ENCODE data around the gene GALNT14. TPM values are rescaled to one million over a fixed set of nuclear protein-coding genes. Genes with fewer than 3 reads are reported as not detected.

Gene GALNT14
- total and polyA plus RNA-seq, 2 of the 8 experiments (the other 6 are each of a cell fraction or from before 2014, with no cell fraction given) = 13.0 to 13.7 TPM

GRCh38 chr2:31000970-31001369 is 137.3 kb downstream of the GALNT14 start:
- no peaks in the 10 kb centered on the region for H4K20me1 ChIP-seq (replicated peaks in 1 of 2; ENCODE audit: control insufficient read depth in 1 of 2, insufficient read depth in 2 of 2, low read length in 2 of 2)
- ChIA-PET POLR2A (ENCODE audit: partially characterized antibody) (no interaction called here), CTCF (ENCODE audit: partially characterized antibody) (interaction anchor here (1.3 kb wide), 1 partner anchor 139 kb away, joined by 3 read pairs; no protein-coding TSS in a partner anchor)

More at GRCh38 chr2:31000970-31001369, 137.3 kb downstream of the GALNT14 start:
- Histone ChIP-seq H3K4me3 (ENCODE audit: extremely low read depth in 1 of 4, insufficient read depth in 2 of 4, low read depth in 3 of 4, low read length in 4 of 4) (no peak overlapping the region), H4K91ac (replicated peaks; ENCODE audit: insufficient read length, low read length) (no peak overlapping the region), H3K56ac (replicated peaks; ENCODE audit: insufficient read length, low read depth, low read length) (no peak overlapping the region), H3K14ac (ENCODE audit: insufficient read length) (no peak overlapping the region), H3K4ac (replicated peaks; ENCODE audit: insufficient read length, low read depth, low read length) (no peak overlapping the region), H3K27ac (ENCODE audit: low read depth, low read length) (no peak overlapping the region), H3K4me1 (replicated peaks in 1 of 4; ENCODE audit: control insufficient read depth in 3 of 4, insufficient read depth in 4 of 4, low read length in 3 of 4) (no peaks in the 10 kb centered on the region), H2AFZ (ENCODE audit: low read length) (no peak overlapping the region), H3K27me3 (replicated peaks in 1 of 4; ENCODE audit: control insufficient read depth in 3 of 4, extremely low read depth in 1 of 4, insufficient read depth in 3 of 4, low read length in 3 of 4) (no peaks in the 10 kb centered on the region), H2BK15ac (ENCODE audit: low read length) (no peak overlapping the region), H3K23me2 (ENCODE audit: low read depth, low read length) (no peaks in the 10 kb centered on the region), H4K8ac (ENCODE audit: extremely low read depth, insufficient read depth, low read length) (no peak overlapping the region), H2BK12ac (ENCODE audit: low read depth, low read length) (no peak overlapping the region), H3K79me2 (ENCODE audit: control insufficient read depth in 1 of 2, insufficient read depth in 2 of 2, low read length in 2 of 2) (no peaks in the 10 kb centered on the region), H4K5ac (ENCODE audit: insufficient read length, low read depth, low read length) (no peak overlapping the region), H3K18ac (ENCODE audit: extremely low read depth, low read length) (no peak overlapping the region), H2BK5ac (ENCODE audit: low read depth, low read length) (no peak overlapping the region), H3K36me3 (ENCODE audit: control insufficient read depth in 2 of 4, insufficient read depth in 4 of 4, low read length in 3 of 4) (no peaks in the 10 kb centered on the region), H2BK120ac (replicated peaks; ENCODE audit: low read depth, low read length) (no peak overlapping the region), H3K9me3 (ENCODE audit: insufficient read depth in 2 of 2, low read depth in 1 of 2, low read length in 1 of 2) (no peaks in the 10 kb centered on the region), H2AK5ac (ENCODE audit: low read depth, low read length) (no peak overlapping the region), H3K9ac (replicated peaks in 1 of 4; ENCODE audit: extremely low read depth in 1 of 4, low read depth in 3 of 4, low read length in 3 of 4) (no peak overlapping the region), H3K23ac (ENCODE audit: insufficient read length) (no peak overlapping the region), H3K79me1 (ENCODE audit: low read depth, low read length) (no peaks in the 10 kb centered on the region), H3K4me2 (ENCODE audit: insufficient read depth in 1 of 2, low read depth in 2 of 2, low read length in 2 of 2) (no peak overlapping the region), H2BK20ac (ENCODE audit: low read length) (no peak overlapping the region)
- no peak for DNase-seq (ENCODE audit: low read depth in 1 of 2, low spot score in 2 of 2)
- FAIRE-seq = no peak
- WGBS, 2 experiments (ENCODE audit: extremely low coverage in 1 of 2, insufficient coverage in 1 of 2, insufficient read length in 1 of 2, insufficient replicate concordance in 2 of 2, low coverage in 1 of 2, low lambda C conversion rate in 2 of 2, missing lambda C conversion rate in 1 of 2) = 98% methylated on average over 3 of the region's 3 CpGs; no CpG with 5 or more reads in 1 of the 2 experiments
- TF ChIP-seq CHD1 (IDR thresholded peaks at IDR 0.05; ENCODE audit: low read depth, low read length) = no peak
- TF ChIP-seq CEBPB (IDR thresholded peaks at IDR 0.05; ENCODE audit: low read depth, low read length) = no peak
- no peak for TF ChIP-seq TEAD4 (IDR thresholded peaks at IDR 0.05; ENCODE audit: low read depth, low read length)
- TF ChIP-seq CREB1 (IDR thresholded peaks at IDR 0.05) = no peak
- TF ChIP-seq CTBP2 (IDR thresholded peaks at IDR 0.05; ENCODE audit: borderline replicate concordance, insufficient read depth, insufficient read length, low read length) = no peak

All from H1 (cell line).